ENCODE measurements around the gene CHKA. TPM values are rescaled to one million over a fixed set of nuclear protein-coding genes. Genes with fewer than 3 reads are reported as not detected.

The CHKA gene
- total and polyA plus RNA-seq, 9 of the 15 experiments (the other 6 are each of a cell fraction or from before 2014, with no cell fraction given), result 3.6 to 37.0 (median 30.2) TPM

- peak; percentile 47; the same call in 1 of the 2 replicates for TF ChIP-seq EP300 (IDR thresholded peaks at IDR 0.05; ENCODE audit: low read length)
- no peak for TF ChIP-seq ETV1 (tag; conservative IDR thresholded peaks at IDR 0.05; ENCODE audit: low read depth)
- TF ChIP-seq HMG20B (CRISPR knock-in tag; IDR thresholded peaks at IDR 0.05), result no peak
- TF ChIP-seq ZNF232 (CRISPR knock-in tag; IDR thresholded peaks at IDR 0.05), result no peak
- TF ChIP-seq ZNF146 (CRISPR knock-in tag; IDR thresholded peaks at IDR 0.05; ENCODE audit: unreplicated experiment), result no peak
- TF ChIP-seq SMC3 (conservative IDR thresholded peaks at IDR 0.05; ENCODE audit: insufficient read depth, low read depth, low read length), result no peak
- no peak for TF ChIP-seq ZBTB8A (IDR thresholded peaks at IDR 0.05; ENCODE audit: partially characterized antibody)
- no peak for TF ChIP-seq ZSCAN29 (IDR thresholded peaks at IDR 0.05)
- 0 out of 2 replicates have a peak, but pooled peaks have one; percentile 21 for TF ChIP-seq PKNOX1 (IDR thresholded peaks at IDR 0.05)
- TF ChIP-seq, protein P1, sequence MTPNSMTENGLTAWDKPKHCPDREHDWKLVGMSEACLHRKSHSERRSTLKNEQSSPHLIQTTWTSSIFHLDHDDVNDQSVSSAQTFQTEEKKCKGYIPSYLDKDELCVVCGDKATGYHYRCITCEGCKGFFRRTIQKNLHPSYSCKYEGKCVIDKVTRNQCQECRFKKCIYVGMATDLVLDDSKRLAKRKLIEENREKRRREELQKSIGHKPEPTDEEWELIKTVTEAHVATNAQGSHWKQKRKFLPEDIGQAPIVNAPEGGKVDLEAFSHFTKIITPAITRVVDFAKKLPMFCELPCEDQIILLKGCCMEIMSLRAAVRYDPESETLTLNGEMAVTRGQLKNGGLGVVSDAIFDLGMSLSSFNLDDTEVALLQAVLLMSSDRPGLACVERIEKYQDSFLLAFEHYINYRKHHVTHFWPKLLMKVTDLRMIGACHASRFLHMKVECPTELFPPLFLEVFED (CRISPR knock-in tag; conservative IDR thresholded peaks at IDR 0.05), result no peak
- no peak for TF ChIP-seq ZNF165 (CRISPR knock-in tag; IDR thresholded peaks at IDR 0.05; ENCODE audit: borderline replicate concordance)
- TF ChIP-seq CBFB (CRISPR knock-in tag; IDR thresholded peaks at IDR 0.05), result no peak
- TF ChIP-seq RCOR1 (IDR thresholded peaks at IDR 0.05; ENCODE audit: borderline replicate concordance in 1 of 2, low read depth in 2 of 2, low read length in 2 of 2), result peak in 1 of 2 experiments; percentile 59; a peak in 3 of 4 replicates
- peak; percentile 57 for TF ChIP-seq CBFA2T2 (conservative IDR thresholded peaks at IDR 0.05)
- TF ChIP-seq SFPQ (IDR thresholded peaks at IDR 0.05; ENCODE audit: low read depth, low read length), result no peak
- no peak for TF ChIP-seq ZNF3 (CRISPR knock-in tag; IDR thresholded peaks at IDR 0.05)
- no peak for TF ChIP-seq TBP (optimal IDR thresholded peaks at IDR 0.05; ENCODE audit: low read depth, low read length)
- peak; percentile 50; the same call in 1 of the 2 replicates for TF ChIP-seq TAL1 (IDR thresholded peaks at IDR 0.05)
- TF ChIP-seq, protein P2, sequence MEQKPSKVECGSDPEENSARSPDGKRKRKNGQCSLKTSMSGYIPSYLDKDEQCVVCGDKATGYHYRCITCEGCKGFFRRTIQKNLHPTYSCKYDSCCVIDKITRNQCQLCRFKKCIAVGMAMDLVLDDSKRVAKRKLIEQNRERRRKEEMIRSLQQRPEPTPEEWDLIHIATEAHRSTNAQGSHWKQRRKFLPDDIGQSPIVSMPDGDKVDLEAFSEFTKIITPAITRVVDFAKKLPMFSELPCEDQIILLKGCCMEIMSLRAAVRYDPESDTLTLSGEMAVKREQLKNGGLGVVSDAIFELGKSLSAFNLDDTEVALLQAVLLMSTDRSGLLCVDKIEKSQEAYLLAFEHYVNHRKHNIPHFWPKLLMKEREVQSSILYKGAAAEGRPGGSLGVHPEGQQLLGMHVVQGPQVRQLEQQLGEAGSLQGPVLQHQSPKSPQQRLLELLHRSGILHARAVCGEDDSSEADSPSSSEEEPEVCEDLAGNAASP (IDR thresholded peaks at IDR 0.05), result no peak
- no peak for TF ChIP-seq NFRKB (IDR thresholded peaks at IDR 0.05; ENCODE audit: low read depth)
- TF ChIP-seq, protein P3, sequence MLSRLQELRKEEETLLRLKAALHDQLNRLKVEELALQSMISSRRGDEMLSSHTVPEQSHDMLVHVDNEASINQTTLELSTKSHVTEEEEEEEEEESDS (CRISPR knock-in tag; IDR thresholded peaks at IDR 0.05), result no peak
- TF ChIP-seq TCF3 (CRISPR knock-in tag; IDR thresholded peaks at IDR 0.05), result peak; percentile 52; the same call in 1 of the 2 replicates
- no peak for TF ChIP-seq POLR2G (IDR thresholded peaks at IDR 0.05; ENCODE audit: low read depth, low read length)
Observed at GRCh38 chr11:68099474-68100405, 21.4 kb downstream of the CHKA start (continued).
